ENCODE results near the gene SPG7.

Gene SPG7

DNA sequence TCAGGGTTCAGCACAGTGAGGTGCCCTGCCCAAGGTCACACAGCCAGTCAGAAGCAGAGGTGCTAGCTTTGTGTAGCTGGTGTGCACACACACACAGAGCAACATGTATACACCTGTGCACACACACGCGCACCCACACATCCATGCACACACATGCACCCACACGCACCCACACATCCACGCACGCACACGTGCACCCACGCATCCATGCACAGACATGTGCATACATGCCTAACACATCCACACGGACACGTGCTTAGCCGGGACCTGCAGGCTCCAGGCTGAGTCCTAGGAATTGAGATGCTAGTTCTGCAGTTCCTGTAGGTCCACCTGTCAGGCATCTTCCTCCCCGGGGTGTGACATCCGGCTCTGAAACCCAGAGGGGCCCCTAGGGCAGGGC is 92.2 kb downstream of the SPG7 start:
- DNase-seq (ENCODE audit: low read depth), result no peak

DNA sequence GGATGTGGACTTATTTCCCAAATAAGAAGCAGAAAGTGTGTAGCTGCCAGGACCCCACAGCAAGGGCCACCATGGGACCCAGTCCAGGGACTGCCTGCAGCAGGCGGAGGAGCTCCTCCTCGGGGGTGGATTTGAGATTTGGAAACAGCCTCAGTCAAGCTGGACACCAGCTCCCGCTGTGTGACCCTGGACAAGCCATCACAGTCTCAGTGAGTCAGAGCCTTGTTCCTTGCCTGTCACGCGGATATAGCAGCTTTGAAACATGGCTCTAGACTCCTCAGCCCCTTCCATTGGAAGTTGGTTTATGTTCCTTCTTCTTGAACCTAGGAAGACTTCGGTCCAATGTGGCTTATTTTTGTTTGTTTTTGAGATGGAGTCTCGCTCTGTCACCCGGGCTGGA is 92.8 kb downstream of the SPG7 start:
- DNase-seq (ENCODE audit: low read depth), result no peak

DNA sequence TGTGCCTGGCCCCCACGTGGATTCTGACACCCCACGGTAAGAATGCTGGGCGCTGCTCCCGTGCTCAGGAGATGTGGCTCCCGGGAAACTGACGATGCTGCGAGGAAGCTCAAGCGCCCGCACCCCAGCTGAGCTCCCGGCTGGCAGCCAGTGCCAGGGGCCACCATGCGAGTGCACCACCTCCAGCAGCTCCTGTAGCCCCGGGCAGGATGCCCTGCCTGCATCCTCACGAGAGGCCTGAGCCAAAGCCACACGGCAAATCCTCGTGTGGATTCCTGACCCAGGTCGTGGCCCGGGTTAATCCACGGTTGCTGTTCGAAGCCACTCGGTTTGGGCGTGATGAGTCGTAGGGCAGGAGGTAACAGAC is 93.7 kb downstream of the SPG7 start:
- DNase-seq (ENCODE audit: low read depth), result no peak

DNA sequence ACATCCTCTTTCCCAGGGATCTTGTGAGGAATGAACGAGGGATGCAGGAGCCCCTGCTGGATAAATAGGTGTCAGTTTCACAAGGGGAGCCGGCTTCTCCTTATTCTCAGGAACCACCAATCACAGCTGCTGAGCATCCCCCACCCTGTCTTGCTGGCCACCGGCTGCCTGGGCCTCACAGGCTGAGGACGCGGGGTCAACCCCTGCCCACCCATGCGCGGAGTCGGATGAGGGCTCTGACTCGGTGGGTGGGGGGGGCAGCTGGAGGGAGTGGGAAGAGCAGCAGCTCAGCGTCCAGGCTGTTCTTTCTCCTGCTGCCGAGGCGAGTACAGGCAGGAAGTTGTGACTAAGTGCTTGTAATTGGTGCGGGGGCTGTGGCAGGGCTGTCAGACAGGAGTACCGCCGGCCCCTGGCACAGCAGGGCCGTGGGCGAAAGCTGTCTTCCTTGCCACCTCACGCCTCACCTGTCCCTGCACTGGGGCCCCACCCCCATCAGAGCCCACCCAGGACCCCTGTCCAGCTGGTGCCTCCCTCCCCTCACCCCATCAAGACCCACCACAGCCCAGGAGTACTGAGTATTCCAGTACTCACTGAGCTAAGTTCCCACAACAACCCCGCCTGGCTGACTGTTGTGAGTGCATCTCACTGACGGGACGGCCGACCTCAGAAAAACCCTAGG is 94.2 kb downstream of the SPG7 start:
- DNase-seq (ENCODE audit: low read depth), result peak; percentile 26

DNA sequence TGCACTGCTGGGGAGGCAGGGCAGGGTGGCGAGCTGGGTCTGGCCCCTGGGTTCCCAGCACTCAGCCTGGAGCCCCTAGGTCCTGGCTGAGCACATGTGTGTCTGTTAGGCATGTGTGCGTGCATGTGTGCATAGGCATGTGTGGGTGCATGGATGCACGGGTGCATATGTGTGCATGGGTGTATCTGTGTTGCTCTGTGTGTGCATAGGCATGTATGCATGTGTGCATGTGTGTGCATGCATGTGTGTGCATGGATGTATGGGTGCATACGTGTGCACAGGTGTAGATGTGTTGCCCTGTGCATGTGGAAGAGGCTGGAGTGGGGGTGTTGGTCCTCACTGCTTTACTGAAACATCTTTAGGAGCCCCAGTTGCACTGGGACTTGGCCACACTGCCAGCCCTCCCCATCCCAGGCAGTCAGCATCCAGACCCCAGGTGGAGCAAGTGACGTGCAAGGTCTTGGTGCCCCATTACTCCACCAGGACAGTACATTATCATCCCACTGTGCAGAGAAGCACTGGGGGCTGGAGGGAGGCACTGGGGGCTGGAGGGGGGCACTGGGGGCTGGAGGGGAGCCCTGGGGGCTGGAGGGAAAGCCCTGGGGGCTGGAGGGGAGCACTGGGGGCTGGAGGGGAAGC is 94.9 kb downstream of the SPG7 start:
- DNase-seq (ENCODE audit: low read depth), result no peak

DNA sequence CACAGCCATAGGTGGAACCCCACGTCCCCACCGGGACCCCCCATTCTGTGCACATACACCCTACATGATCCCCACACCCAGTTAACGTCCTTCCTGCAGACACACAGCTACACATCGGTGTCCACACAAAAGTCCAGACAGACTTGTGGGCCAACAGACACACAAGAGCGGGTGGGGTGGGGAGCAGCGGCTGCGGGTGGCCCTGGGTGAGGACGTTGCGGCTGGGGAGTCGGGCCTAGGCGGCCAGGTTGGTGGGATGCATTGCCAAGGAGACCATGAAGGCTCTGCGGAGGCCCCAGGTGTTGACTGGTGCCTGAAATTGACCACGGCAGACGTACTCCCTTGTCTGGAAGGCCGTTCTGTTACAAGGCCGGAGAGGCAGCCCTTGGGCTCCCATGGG is 96.6 kb downstream of the SPG7 start:
- DNase-seq (ENCODE audit: low read depth), result no peak

DNA sequence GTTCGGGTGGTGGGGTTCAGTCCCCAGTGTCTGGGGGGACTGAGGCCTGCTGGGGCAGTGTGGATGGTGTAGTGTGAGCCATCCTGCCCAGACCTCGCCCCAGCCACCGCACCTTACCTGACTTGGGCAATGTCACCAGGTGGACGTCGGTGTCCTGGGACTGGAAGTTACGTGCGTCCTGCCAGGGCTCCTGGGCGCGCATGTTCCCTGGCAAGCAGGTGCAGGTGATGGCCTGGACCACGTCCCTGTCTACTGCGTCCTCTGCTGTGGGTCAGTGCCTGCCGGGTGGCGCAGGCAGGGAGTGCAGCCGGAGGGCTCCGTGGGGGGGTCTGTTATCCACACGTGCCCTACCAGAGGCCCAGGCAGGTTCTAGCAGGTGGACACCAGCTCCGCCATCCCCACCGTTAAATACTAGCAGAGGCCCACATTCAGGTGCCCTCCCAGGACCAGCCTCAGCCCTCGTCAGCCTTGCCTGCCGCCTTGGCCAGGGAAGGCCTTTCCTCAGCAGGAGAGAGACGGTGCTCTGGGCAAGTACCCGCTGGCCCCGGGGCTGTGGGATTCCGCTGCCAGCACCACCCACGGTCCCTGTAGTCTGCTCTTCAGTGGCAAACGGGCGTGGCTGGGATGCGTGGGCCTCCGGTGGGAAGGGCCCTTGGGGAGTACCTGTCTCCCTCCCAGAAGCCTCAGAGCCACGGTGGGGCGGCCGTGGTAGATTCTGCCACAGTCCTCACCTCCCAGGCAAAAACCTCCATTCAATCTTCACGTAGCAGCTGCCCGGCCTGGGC is 97.2 kb downstream of the SPG7 start:
- no peak for DNase-seq (ENCODE audit: low read depth)

DNA sequence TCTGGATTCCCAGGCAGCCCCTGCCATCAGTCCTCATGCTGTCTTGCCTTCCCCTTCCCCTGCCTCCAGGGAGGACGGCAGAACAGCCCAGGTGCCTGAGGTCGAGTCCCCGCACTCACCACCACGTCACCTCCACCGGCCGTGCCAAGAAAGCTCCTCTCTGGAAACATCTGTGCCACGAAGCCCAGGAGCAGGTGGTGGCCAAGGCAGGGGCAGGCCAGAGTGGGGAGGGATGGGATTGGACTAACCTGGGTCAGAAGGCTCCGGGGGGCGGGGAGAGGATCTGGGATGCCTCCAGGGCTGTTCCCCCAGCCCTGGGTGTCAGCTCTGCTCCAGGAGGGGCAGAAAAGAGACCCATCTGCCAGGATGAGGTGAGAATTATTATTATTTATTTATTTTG is 97.8 kb downstream of the SPG7 start:
- no peak for DNase-seq (ENCODE audit: low read depth)

Measured in HS-5 (cell line).